PC-9 (cell line): Measurements from ENCODE around the gene EIF2B5. TPM values are rescaled to one million over a fixed set of nuclear protein-coding genes. Genes with fewer than 3 reads are reported as not detected.

ENCODE experiments used
- BruUV-seq: library from RNA; stranded (reverse); fragments of 400-500 nt; replicated peaks from 2 replicates; lab custom pipeline; 2021; lab: Mats Ljungman, UMichigan
- CTCF ChIA-PET: fragments of 300-600 bp; sonication (Branson Sonifier 250); formaldehyde crosslinking; loops from one replicate; lab custom pipeline; 2022; ENCODE audit warnings: antibody characterized with exemption; lab: Charles Lee
- POLR2A ChIA-PET: fragments of 300-600 bp; sonication (Branson Sonifier 250); formaldehyde crosslinking; loops from one replicate; lab custom pipeline; 2022; ENCODE audit warnings: antibody characterized with exemption; ENCODE audit not compliant: unreplicated experiment; lab: Charles Lee
- DNase-seq, 2 experiments: peaks; one replicate each; pipeline versions ENCODE4 v3.0.0 to v3.0.0-alpha.2; 2015 to 2022; ENCODE audit warnings: mixed read lengths in 1 of 2
- H2AFZ ChIP-seq: fragments of 200-600 bp; sonication (generic); 2 replicates; pipeline ENCODE4 v1.8.1; 2017; ENCODE audit warnings: antibody characterized with exemption
- H3F3A ChIP-seq: fragments of 200-600 bp; sonication (generic); 2 replicates; pipeline ENCODE4 v1.8.1; 2017; ENCODE audit warnings: antibody characterized with exemption, mild to moderate bottlenecking, low read depth; ENCODE audit not compliant: insufficient read depth
- H3K27ac ChIP-seq: fragments of 200-600 bp; sonication (generic); 2 replicates; pipeline ENCODE4 v1.6.1; 2016; ENCODE audit warnings: mixed run types
- H3K27me3 ChIP-seq: fragments of 200-600 bp; sonication (generic); 2 replicates; pipeline ENCODE4 v1.6.1; 2016; ENCODE audit warnings: low read depth, mixed run types; ENCODE audit not compliant: insufficient read depth
- H3K36me3 ChIP-seq: fragments of 200-600 bp; sonication (generic); 2 replicates; pipeline ENCODE4 v1.6.1; 2016; ENCODE audit warnings: low read depth, mixed run types
- H3K4me1 ChIP-seq: fragments of 200-600 bp; sonication (generic); replicated peaks from 2 replicates; pipeline ENCODE4 v1.6.1; 2016; ENCODE audit warnings: mixed run types; ENCODE audit not compliant: insufficient read depth
- H3K4me2 ChIP-seq: fragments of 200-600 bp; sonication (generic); 2 replicates; pipeline ENCODE4 v1.6.1; 2017; ENCODE audit warnings: mixed run types
- H3K4me3 ChIP-seq: fragments of 200-600 bp; sonication (generic); 2 replicates; pipeline ENCODE4 v1.6.1; 2016; ENCODE audit warnings: mixed run types
- H3K79me2 ChIP-seq: fragments of 200-600 bp; sonication (generic); 2 replicates; pipeline ENCODE4 v1.6.1; 2017; ENCODE audit warnings: low read depth, mixed run types
- H3K9me2 ChIP-seq: fragments of 200-600 bp; sonication (generic); 2 replicates; pipeline ENCODE4 v1.8.1; 2017; ENCODE audit warnings: mild to moderate bottlenecking; ENCODE audit not compliant: insufficient read depth
- H3K9me3 ChIP-seq: fragments of 200-600 bp; sonication (generic); 2 replicates; pipeline ENCODE4 v1.8.1; 2016; ENCODE audit warnings: low read depth; ENCODE audit not compliant: insufficient read depth
- H4K20me1 ChIP-seq: fragments of 200-600 bp; sonication (generic); 2 replicates; pipeline ENCODE4 v1.8.1; 2017; ENCODE audit not compliant: insufficient read depth
- EZH2 ChIP-seq: fragments of 200-600 bp; sonication (generic); IDR thresholded peaks from 2 replicates; pipeline ENCODE4 v1.8.0; 2017; ENCODE audit warnings: antibody characterized with exemption, low read depth
- intact Hi-C: fragments of 100-400 bp; cut with micrococcal nuclease; formaldehyde crosslinking; loops from one replicate; pipeline ENCODE4 v1.10.0; 2022; ENCODE audit not compliant: unreplicated experiment
- total RNA-seq: library from RNA; stranded (reverse); gene quantifications from 2 replicates; pipeline ENCODE4 v1.2.3, GENCODE V29; 2021
- TF ChIP-seq, protein P1 (sequence below): fragments of 200-600 bp; sonication (generic); conservative IDR thresholded peaks from 2 replicates; pipeline ENCODE4 v1.6.1; 2017; ENCODE audit warnings: mixed run types, antibody characterized with exemption, mild to moderate bottlenecking, moderate library complexity

Gene EIF2B5
- total RNA-seq, 1 experiment from 2014 or later = 54.1 TPM

DNA sequence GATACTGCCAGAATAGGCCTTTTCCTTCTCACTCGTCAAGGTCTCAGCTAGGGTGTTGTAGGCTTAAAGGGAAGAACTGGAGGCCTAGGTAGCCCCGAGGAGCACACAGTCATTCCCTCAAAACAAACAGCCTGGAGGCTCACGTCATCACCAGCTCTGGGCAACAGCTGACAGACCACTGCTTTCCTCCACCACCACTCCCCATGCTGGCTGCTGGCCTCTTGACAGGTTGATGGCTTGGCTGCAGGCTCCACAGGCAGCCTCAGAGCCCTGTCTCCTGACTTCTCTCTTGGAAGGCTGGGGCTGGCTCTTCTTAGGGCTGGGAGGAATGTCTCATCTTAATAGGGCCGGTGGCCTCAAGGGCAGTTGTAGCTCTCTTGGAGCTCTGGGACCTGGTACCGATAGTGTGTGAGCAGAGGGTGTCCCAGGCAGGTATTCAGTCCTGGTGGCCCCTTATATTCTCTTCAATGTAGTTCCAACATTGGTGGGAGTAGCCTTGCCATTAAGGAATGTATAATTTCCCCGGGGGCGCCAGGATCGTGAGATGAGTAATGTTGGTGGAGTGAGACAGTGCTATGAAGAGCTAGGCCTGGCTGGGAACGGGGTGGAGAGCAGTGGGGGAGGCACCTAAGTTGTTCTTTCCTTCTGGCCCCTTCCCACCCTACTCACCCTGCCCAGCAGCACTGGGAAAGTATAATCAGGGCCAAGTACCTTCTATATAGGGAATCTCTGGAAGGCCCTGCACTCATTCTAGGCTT, 33.4 kb downstream of the EIF2B5 start:
- H3K27ac ChIP-seq = 0 out of 2 replicates have a peak overlapping the region, but pooled peaks have one; percentile 3
- no peaks in the 10 kb centered on the region for H3K27me3 ChIP-seq
- H3K4me3 ChIP-seq = no peak overlapping the region
- no peaks in the 10 kb centered on the region for H3K79me2 ChIP-seq
- peaks cover 26% of the 10 kb centered on the region; the same call in 1 of the 2 replicates for H3F3A ChIP-seq
- TF ChIP-seq, protein P1, sequence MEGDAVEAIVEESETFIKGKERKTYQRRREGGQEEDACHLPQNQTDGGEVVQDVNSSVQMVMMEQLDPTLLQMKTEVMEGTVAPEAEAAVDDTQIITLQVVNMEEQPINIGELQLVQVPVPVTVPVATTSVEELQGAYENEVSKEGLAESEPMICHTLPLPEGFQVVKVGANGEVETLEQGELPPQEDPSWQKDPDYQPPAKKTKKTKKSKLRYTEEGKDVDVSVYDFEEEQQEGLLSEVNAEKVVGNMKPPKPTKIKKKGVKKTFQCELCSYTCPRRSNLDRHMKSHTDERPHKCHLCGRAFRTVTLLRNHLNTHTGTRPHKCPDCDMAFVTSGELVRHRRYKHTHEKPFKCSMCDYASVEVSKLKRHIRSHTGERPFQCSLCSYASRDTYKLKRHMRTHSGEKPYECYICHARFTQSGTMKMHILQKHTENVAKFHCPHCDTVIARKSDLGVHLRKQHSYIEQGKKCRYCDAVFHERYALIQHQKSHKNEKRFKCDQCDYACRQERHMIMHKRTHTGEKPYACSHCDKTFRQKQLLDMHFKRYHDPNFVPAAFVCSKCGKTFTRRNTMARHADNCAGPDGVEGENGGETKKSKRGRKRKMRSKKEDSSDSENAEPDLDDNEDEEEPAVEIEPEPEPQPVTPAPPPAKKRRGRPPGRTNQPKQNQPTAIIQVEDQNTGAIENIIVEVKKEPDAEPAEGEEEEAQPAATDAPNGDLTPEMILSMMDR = no peak
- TF ChIP-seq EZH2 = no peak
- H3K9me3 ChIP-seq = no peaks in the 10 kb centered on the region
- ChIA-PET CTCF (no interaction called here), POLR2A (no interaction called here)
- 0 out of 2 replicates have a peak, but pooled peaks cover 3% of the 10 kb centered on the region for H4K20me1 ChIP-seq
- H3K4me2 ChIP-seq = no peak overlapping the region
- no peak for DNase-seq
- H2AFZ ChIP-seq = no peak overlapping the region
- peaks cover 35% of the 10 kb centered on the region for H3K36me3 ChIP-seq
- no peaks in the 10 kb centered on the region for H3K9me2 ChIP-seq
- intact Hi-C loops = no loop called here
- no TSS peak for BruUV-seq
- H3K4me1 ChIP-seq = no peaks in the 10 kb centered on the region

DNA sequence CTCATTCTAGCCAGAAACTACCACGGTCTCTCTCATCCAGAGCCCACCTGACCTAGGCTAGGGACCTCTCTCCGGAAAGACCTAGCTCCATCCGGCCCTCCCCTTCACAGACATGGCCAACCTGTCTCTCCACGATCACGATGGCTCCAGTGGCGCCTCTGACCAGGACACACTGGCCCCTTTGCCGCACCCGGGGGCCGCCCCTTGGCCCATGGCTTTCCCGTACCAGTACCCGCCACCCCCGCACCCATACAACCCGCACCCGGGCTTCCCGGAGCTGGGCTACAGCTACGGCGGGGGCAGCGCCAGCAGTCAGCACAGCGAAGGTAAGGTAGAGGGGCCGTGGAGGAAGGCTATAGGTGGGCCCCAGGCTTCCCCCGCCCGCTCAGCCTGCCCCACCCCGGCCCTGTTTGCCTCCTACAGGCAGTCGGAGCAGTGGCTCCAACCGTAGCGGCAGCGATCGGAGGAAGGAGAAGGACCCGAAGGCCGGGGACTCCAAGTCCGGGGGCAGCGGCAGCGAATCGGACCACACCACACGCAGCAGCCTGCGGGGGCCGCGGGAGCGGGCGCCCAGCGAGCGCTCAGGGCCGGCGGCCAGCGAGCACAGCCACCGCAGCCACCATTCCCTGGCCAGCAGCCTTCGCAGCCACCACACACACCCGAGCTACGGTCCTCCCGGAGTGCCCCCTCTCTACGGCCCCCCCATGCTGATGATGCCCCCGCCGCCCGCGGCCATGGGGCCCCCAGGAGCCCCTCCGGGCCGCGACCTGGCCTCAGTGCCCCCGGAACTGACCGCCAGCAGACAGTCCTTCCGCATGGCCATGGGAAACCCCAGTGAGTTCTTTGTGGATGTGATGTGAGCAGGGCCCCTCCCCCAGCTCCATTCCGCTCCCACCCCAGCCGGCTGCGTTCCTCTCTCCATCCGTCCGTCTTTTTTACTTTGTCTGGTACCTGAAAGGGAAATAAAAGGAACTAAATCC, 35.0 kb downstream of the EIF2B5 start:
- H2AFZ ChIP-seq = no peak overlapping the region
- TF ChIP-seq, protein P1 = no peak
- no peak for TF ChIP-seq EZH2
- H3K4me3 ChIP-seq = no peak overlapping the region
- no peak for DNase-seq
- H3K79me2 ChIP-seq = peaks cover 5% of the 10 kb centered on the region
- H3K36me3 ChIP-seq = peaks cover 26% of the 10 kb centered on the region; the same call in 1 of the 2 replicates
- no TSS peak for BruUV-seq
- H3K27me3 ChIP-seq = no peaks in the 10 kb centered on the region
- ChIA-PET POLR2A (no interaction called here), CTCF (interaction anchor here (0.5 kb wide), 1 partner anchor 842 kb away, joined by 3 read pairs; no protein-coding TSS in a partner anchor)
- H4K20me1 ChIP-seq = 0 out of 2 replicates have a peak, but pooled peaks cover 3% of the 10 kb centered on the region
- no peaks in the 10 kb centered on the region for H3K4me1 ChIP-seq
- H3F3A ChIP-seq = peaks cover 34% of the 10 kb centered on the region; the same call in 1 of the 2 replicates
- no peaks in the 10 kb centered on the region for H3K9me3 ChIP-seq
- H3K4me2 ChIP-seq = no peak overlapping the region
- H3K9me2 ChIP-seq = no peaks in the 10 kb centered on the region
- intact Hi-C loops = no loop called here
- H3K27ac ChIP-seq = no peak overlapping the region

GRCh38 chr3:184171562-184171961, 36.4 kb downstream of the EIF2B5 start:
- Histone ChIP-seq H3K27ac (no peak overlapping the region), H3K4me2 (no peak overlapping the region), H3K9me2 (no peaks in the 10 kb centered on the region), H4K20me1 (0 out of 2 replicates have a peak, but pooled peaks cover 3% of the 10 kb centered on the region), H3K9me3 (no peaks in the 10 kb centered on the region), H3K27me3 (no peaks in the 10 kb centered on the region), H3K79me2 (peaks cover 18% of the 10 kb centered on the region), H2AFZ (no peak overlapping the region), H3K4me3 (no peak overlapping the region), H3K4me1 (peaks cover 11% of the 10 kb centered on the region), H3K36me3 (0 out of 2 replicates have a peak, but pooled peaks cover 13% of the 10 kb centered on the region), H3F3A (peaks cover 42% of the 10 kb centered on the region; the same call in 1 of the 2 replicates)
- DNase-seq = no peak
- intact Hi-C loops = no loop called here
- POLR2A ChIA-PET = interaction anchor here (0.6 kb wide), 1 partner anchor 43 kb away, joined by 3 read pairs; no protein-coding TSS in a partner anchor
- CTCF ChIA-PET = no interaction called here
- TF ChIP-seq EZH2 = no peak
- TF ChIP-seq, protein P1 = no peak
- no TSS peak for BruUV-seq
